Duodenal mucosa (tissue), 2 donors: ENCODE results near the gene SMCP.

Source experiments
- H3K27ac ChIP-seq: one replicate; pipeline ENCODE4 v1.7.0; 2013; ENCODE audit warnings: low read depth, low read length
- H3K27me3 ChIP-seq, 2 donors: one replicate each; pipeline ENCODE4 v1.7.0; 2013; ENCODE audit warnings: low read length in 2 of 2, control low read depth in 1 of 2; ENCODE audit not compliant: insufficient read depth in 2 of 2, control insufficient read depth in 1 of 2
- H3K36me3 ChIP-seq, 2 donors: one replicate each; pipeline ENCODE4 v1.7.0; 2013; ENCODE audit warnings: low read length in 2 of 2, control low read depth in 1 of 2; ENCODE audit not compliant: insufficient read depth in 2 of 2, control insufficient read depth in 1 of 2
- H3K4me1 ChIP-seq, 2 donors: one replicate each; pipeline ENCODE4 v1.7.0; 2013; ENCODE audit warnings: low read length in 2 of 2, control low read depth in 1 of 2; ENCODE audit not compliant: insufficient read depth in 2 of 2, control insufficient read depth in 1 of 2
- H3K4me3 ChIP-seq, 2 donors: one replicate each; pipeline ENCODE4 v1.7.0; 2013; ENCODE audit warnings: low read length in 2 of 2, low read depth in 1 of 2
- H3K9ac ChIP-seq, 2 donors: one replicate each; pipeline ENCODE4 v1.7.0; 2013; ENCODE audit warnings: low read length in 2 of 2, low read depth in 1 of 2
- H3K9me3 ChIP-seq, 2 donors: one replicate each; pipeline ENCODE4 v1.7.0; 2013; ENCODE audit warnings: low read length in 2 of 2, control low read depth in 1 of 2; ENCODE audit not compliant: control insufficient read depth in 1 of 2

SMCP gene

GRCh38 chr1:152933196-152933595, 55.1 kb downstream of the SMCP start:
- H3K36me3 ChIP-seq: no peaks in the 10 kb centered on the region
- H3K4me1 ChIP-seq: no peaks in the 10 kb centered on the region
- no peak overlapping the region for H3K27ac ChIP-seq
- no peak overlapping the region for H3K9ac ChIP-seq
- no peaks in the 10 kb centered on the region for H3K27me3 ChIP-seq
- H3K9me3 ChIP-seq: no peaks in the 10 kb centered on the region
- H3K4me3 ChIP-seq: no peak overlapping the region
